Measurements from ENCODE around the gene KLRK1. TPM values are rescaled to one million over a fixed set of nuclear protein-coding genes. Genes with fewer than 3 reads are reported as not detected.
"Not testable (repeated sequence)": the region's sequence is repeated elsewhere in the genome, so short reads cannot be mapped to it uniquely, and the experiment has no call there.

Gene KLRK1
- total and polyA plus RNA-seq, 2 of the 4 experiments (the other 2 are of a cell fraction), result not detected

GRCh38 chr12:10328691-10329090 is 61.1 kb downstream of the KLRK1 start:
- H3K18ac ChIP-seq (ENCODE audit: low read depth, low read length); H3K36me3 ChIP-seq (ENCODE audit: control insufficient read depth, insufficient read depth, low read length); H3K79me1 ChIP-seq (ENCODE audit: low read depth in 1 of 2, low read length in 2 of 2); H3K9me3 ChIP-seq (ENCODE audit: control insufficient read depth, insufficient read depth, low read length); POLR2A ChIA-PET (ENCODE audit: unreplicated experiment); H2BK5ac ChIP-seq (ENCODE audit: low read depth, low read length, poor library complexity, severe bottlenecking); H4K8ac ChIP-seq (ENCODE audit: low read depth in 2 of 2, low read length in 2 of 2); DNase-seq; H3K14ac ChIP-seq (replicated peaks; ENCODE audit: low read depth, low read length); H3K27me3 ChIP-seq (ENCODE audit: control insufficient read depth, insufficient read depth, low read length); H4K5ac ChIP-seq (ENCODE audit: low read depth, low read length); H2BK20ac ChIP-seq (ENCODE audit: low read depth, low read length); H2AK5ac ChIP-seq (ENCODE audit: low read depth, low read length); BruUV-seq (replicated peaks); H4K20me1 ChIP-seq (ENCODE audit: insufficient read depth, low read length); H3K27ac ChIP-seq (ENCODE audit: insufficient read depth, low read length); CTCF ChIA-PET; H3K4me2 ChIP-seq (ENCODE audit: low read depth, low read length); H2BK15ac ChIP-seq (ENCODE audit: low read depth, low read length); H3K56ac ChIP-seq (ENCODE audit: extremely low read depth, insufficient read depth, low read length); ATAC-seq (ENCODE audit: low read depth); H3K9ac ChIP-seq (ENCODE audit: low read depth, low read length); H2AFZ ChIP-seq (replicated peaks; ENCODE audit: low read length, poor library complexity); H2AK9ac ChIP-seq (replicated peaks; ENCODE audit: low read depth, low read length, poor library complexity); H3K9me1 ChIP-seq (ENCODE audit: insufficient read depth, low read length); H3K4me3 ChIP-seq (ENCODE audit: insufficient read depth, low read depth, low read length); H3K4ac ChIP-seq (ENCODE audit: low read depth, low read length); H2BK120ac ChIP-seq (ENCODE audit: low read depth, low read length); dilution Hi-C loops (cut with HindIII; ENCODE audit: low sequenced_read_pairs, unreplicated experiment); H4K91ac ChIP-seq (ENCODE audit: insufficient read depth, low read depth, low read length); intact Hi-C loops (cut with micrococcal nuclease); H3K23ac ChIP-seq (ENCODE audit: low read depth, low read length); H3K4me1 ChIP-seq (ENCODE audit: control insufficient read depth, insufficient read depth, low read length): not testable (repeated sequence)
- WGBS, 2 experiments (ENCODE audit: extremely low coverage in 2 of 2, insufficient read length in 1 of 2), result no CpG with 5 or more reads among the region's 2 CpGs
- in situ Hi-C loops (cut with MboI; ENCODE audit: low sequenced_read_pairs), result loop anchor here (10.0 kb wide), 1 partner anchor 226 kb away; no protein-coding TSS in a partner anchor

Other genes with a start within 250 kb of the KLRK1 start
- 2.5 and 3.2 TPM in 2 replicates for gene OLR1, start 217.9 kb downstream of the KLRK1 start, total RNA-seq (2012; rRNA removed)
- 2.8 and 4.1 TPM in 2 replicates for gene OLR1, start 217.9 kb downstream of the KLRK1 start, polyA plus RNA-seq (2012; rRNA removed)
- 2.0 and 3.1 TPM in 2 replicates for gene TMEM52B, start 211.0 kb downstream of the KLRK1 start, total RNA-seq (2012; rRNA removed)
- gene TMEM52B, start 211.0 kb downstream of the KLRK1 start, polyA plus RNA-seq (2012; rRNA removed), result 2.4 and 3.6 TPM in 2 replicates
- 51.6 and 63.0 TPM in 2 replicates for gene GABARAPL1, start 177.2 kb downstream of the KLRK1 start, total RNA-seq (2012; rRNA removed)
- gene GABARAPL1, start 177.2 kb downstream of the KLRK1 start, polyA plus RNA-seq (2012; rRNA removed), result 75.9 and 93.6 TPM in 2 replicates
- under 0.01 TPM in 2 replicates for gene KLRD1, start 82.2 kb downstream of the KLRK1 start, total RNA-seq (2012; rRNA removed)
- under 0.01 and 0.10 TPM in 2 replicates for gene KLRD1, start 82.2 kb downstream of the KLRK1 start, polyA plus RNA-seq (2012; rRNA removed)
- gene KLRC4, start 19.7 kb upstream of the KLRK1 start, total RNA-seq (2012; rRNA removed), result not detected in 2 replicates
- not detected in 2 replicates for gene KLRC4, start 19.7 kb upstream of the KLRK1 start, polyA plus RNA-seq (2012; rRNA removed)
- not detected in 2 replicates for gene KLRC3, start 30.6 kb upstream of the KLRK1 start, total RNA-seq (2012; rRNA removed)
- gene KLRC3, start 30.6 kb upstream of the KLRK1 start, polyA plus RNA-seq (2012; rRNA removed), result not detected in 2 replicates
- gene KLRC2, start 46.0 kb upstream of the KLRK1 start, total RNA-seq (2012; rRNA removed), result not detected in 2 replicates
- not detected in 2 replicates for gene KLRC2, start 46.0 kb upstream of the KLRK1 start, polyA plus RNA-seq (2012; rRNA removed)
- gene KLRC1, start 63.3 kb upstream of the KLRK1 start, total RNA-seq (2012; rRNA removed), result not detected in 2 replicates
- gene KLRC1, start 63.3 kb upstream of the KLRK1 start, polyA plus RNA-seq (2012; rRNA removed), result not detected in 2 replicates
- gene EIF2S3B, start 115.8 kb upstream of the KLRK1 start, total RNA-seq (2012; rRNA removed), result 4.4 and 6.8 TPM in 2 replicates
- gene EIF2S3B, start 115.8 kb upstream of the KLRK1 start, polyA plus RNA-seq (2012; rRNA removed), result 0.39 and 0.46 TPM in 2 replicates
- 6.3 and 23.3 TPM in 2 replicates for gene MAGOHB, start 223.6 kb upstream of the KLRK1 start, total RNA-seq (2012; rRNA removed)
- 15.6 and 20.3 TPM in 2 replicates for gene MAGOHB, start 223.6 kb upstream of the KLRK1 start, polyA plus RNA-seq (2012; rRNA removed)